Psoas muscle (tissue), 8 donors: ENCODE measurements around the gene NRSN1. TPM values are rescaled to one million over a fixed set of nuclear protein-coding genes. Genes with fewer than 3 reads are reported as not detected.

Experiments used
- ATAC-seq, 4 donors: fragments of 200-7000 bp; cut with Tn5 transposase; one replicate each; pipeline ENCODE4 v1.9.1; 2020; ENCODE audit warnings: moderate library complexity in 3 of 4, mild to moderate bottlenecking in 2 of 4
- DNase-seq, 2 donors: peaks; one replicate each; pipeline ENCODE4 v3.0.0-alpha.2; 2020
- H3K27ac ChIP-seq: fragments of 200-600 bp; one replicate; pipeline ENCODE4 v1.8.0; 2022
- H3K27me3 ChIP-seq, 3 donors: fragments of 200-600 bp in 1 of 3; one replicate each; pipeline versions ENCODE4 v1.6.1 to v1.8.0; 2013 to 2022; ENCODE audit warnings: low read length in 2 of 3, mild to moderate bottlenecking in 2 of 3, moderate library complexity in 1 of 3; ENCODE audit not compliant: insufficient read depth in 3 of 3
- H3K36me3 ChIP-seq, 2 donors: fragments of 200-600 bp in 1 of 2; one replicate each; pipeline versions ENCODE4 v1.6.1 to v1.8.0; 2013 to 2022; ENCODE audit warnings: low read depth in 1 of 2, mild to moderate bottlenecking in 1 of 2, moderate library complexity in 1 of 2; ENCODE audit not compliant: insufficient read depth in 1 of 2
- H3K4me1 ChIP-seq: fragments of 200-600 bp; one replicate; pipeline ENCODE4 v1.8.0; 2022
- H3K4me3 ChIP-seq: fragments of 200-600 bp; one replicate; pipeline ENCODE4 v1.8.0; 2022; ENCODE audit warnings: mild to moderate bottlenecking
- H3K9me3 ChIP-seq: fragments of 200-600 bp; one replicate; pipeline ENCODE4 v1.8.0; 2022
- CTCF ChIP-seq: fragments of 200-600 bp; IDR thresholded peaks from one replicate; pipeline ENCODE4 v1.8.0; 2022; ENCODE audit warnings: antibody characterized with exemption
- WGBS, 3 donors: extraction: QIAGEN DNeasy Blood & Tissue Kit; methylation state at CpG; one replicate each; pipeline versions ENCODE4 v1.1.6 to v1.1.7; 2013; 5-methylcytosine and 5-hydroxymethylcytosine counted together
- intact Hi-C, 2 donors: fragments of 100-400 bp; cut with DNase I; formaldehyde crosslinking; loops; one replicate each; pipeline versions ENCODE4 v1.11.0 to v1.14.2; 2022
- polyA plus RNA-seq, 3 donors: library from polyadenylated mRNA; stranded (reverse); fragments of 200-250 nt; gene quantifications; one replicate each; pipeline ENCODE4 v1.2.3, GENCODE V29; 2013
- total RNA-seq, 4 donors: library from RNA; stranded (reverse); fragmentation: NEBNext Ultra II Directional in 2 of 4; extraction: Animal tissue kit (Norgen Biotek cat#: 25700) in 2 of 4; gene quantifications; one replicate each; pipeline versions ENCODE4 v1.2.1 to v1.2.4, GENCODE V29; 2021 to 2023
- donor health status: healthy with polysubstance abuse.
- donor health status: DM: no; HTN: no; CAD: no; lungs with moderate emphysema.
- donor health status: Bipolar disorder and iron deficiency.
- donor health status: healthy.
- donor health status: DM: yes; HTN: yes; CAD: no.
- donor health status: DM: no; HTN: no; CAD: no.
- donor health status: DM: no; HTN: no; CAD: no.
- donor health status: DM: yes; HTN: yes; CAD: no.

The NRSN1 gene
- total and polyA plus RNA-seq, 7 donors = 0.05 TPM; not detected in 6

- H3K9me3 ChIP-seq = no peaks in the 10 kb centered on the region
- no peaks in the 10 kb centered on the region for H3K27me3 ChIP-seq
- no peak for DNase-seq
- H3K4me1 ChIP-seq = no peaks in the 10 kb centered on the region
- no peak overlapping the region for H3K4me3 ChIP-seq
- no peak for ATAC-seq
- intact Hi-C loops = no loop called here
- no peaks in the 10 kb centered on the region for H3K36me3 ChIP-seq
- no peak overlapping the region for H3K27ac ChIP-seq
- WGBS, 3 donors = 82 to 85% (median 83%) methylated on average over 10 of the region's 10 CpGs
- no peak for TF ChIP-seq CTCF
These were observed 57.6 kb downstream of the NRSN1 start for GRCh38 chr6:24183584-24183983.

- Histone ChIP-seq H3K4me1 (no peaks in the 10 kb centered on the region), H3K27me3 (no peaks in the 10 kb centered on the region), H3K27ac (no peak overlapping the region), H3K4me3 (no peak overlapping the region), H3K9me3 (no peaks in the 10 kb centered on the region), H3K36me3 (no peaks in the 10 kb centered on the region)
- no peak for TF ChIP-seq CTCF
- 79 to 87% (median 85%) methylated on average over 7 of the region's 7 CpGs for WGBS, 3 donors
- intact Hi-C loops = no loop called here
- no peak for ATAC-seq
- no peak for DNase-seq
These were observed 60.3 kb downstream of the NRSN1 start for GRCh38 chr6:24186349-24186748.

- DNase-seq (no peak), ATAC-seq (no peak)
- no peaks in the 10 kb centered on the region for H3K27me3 ChIP-seq
- no peaks in the 10 kb centered on the region for H3K4me1 ChIP-seq
- no peak overlapping the region for H3K27ac ChIP-seq
- no peak overlapping the region for H3K4me3 ChIP-seq
- intact Hi-C loops = no loop called here
- no peaks in the 10 kb centered on the region for H3K9me3 ChIP-seq
- TF ChIP-seq CTCF = no peak
- no peaks in the 10 kb centered on the region for H3K36me3 ChIP-seq
These were observed 62.1 kb downstream of the NRSN1 start for GRCh38 chr6:24187965-24188577.

- H3K9me3 ChIP-seq = no peaks in the 10 kb centered on the region
- no peak overlapping the region for H3K27ac ChIP-seq
- H3K27me3 ChIP-seq = no peaks in the 10 kb centered on the region
- no peaks in the 10 kb centered on the region for H3K36me3 ChIP-seq
- WGBS, 3 donors = 54 to 65% (median 57%) methylated on average over 8 of the region's 8 CpGs
- no peak overlapping the region for H3K4me3 ChIP-seq
- H3K4me1 ChIP-seq = no peaks in the 10 kb centered on the region
- ATAC-seq (no peak), DNase-seq (no peak)
- intact Hi-C loops = no loop called here
- TF ChIP-seq CTCF = no peak
These were observed 62.6 kb downstream of the NRSN1 start for GRCh38 chr6:24188578-24189080.

GRCh38 chr6:24191346-24191745, 65.3 kb downstream of the NRSN1 start:
- H3K27me3 ChIP-seq = no peaks in the 10 kb centered on the region
- no peak for TF ChIP-seq CTCF
- ATAC-seq (no peak), DNase-seq (no peak)
- 43 to 47% (median 44%) methylated on average over 2 of the region's 2 CpGs for WGBS, 3 donors
- no peak overlapping the region for H3K27ac ChIP-seq
- H3K36me3 ChIP-seq = no peaks in the 10 kb centered on the region
- no peaks in the 10 kb centered on the region for H3K4me1 ChIP-seq
- intact Hi-C loops = no loop called here
- no peak overlapping the region for H3K4me3 ChIP-seq
- no peaks in the 10 kb centered on the region for H3K9me3 ChIP-seq
